ENCODE results near the gene EEF1AKMT2.
"Not testable (repeated sequence)": the region's sequence is repeated elsewhere in the genome, so short reads cannot be mapped to it uniquely, and the experiment has no call there.

The EEF1AKMT2 gene

DNA sequence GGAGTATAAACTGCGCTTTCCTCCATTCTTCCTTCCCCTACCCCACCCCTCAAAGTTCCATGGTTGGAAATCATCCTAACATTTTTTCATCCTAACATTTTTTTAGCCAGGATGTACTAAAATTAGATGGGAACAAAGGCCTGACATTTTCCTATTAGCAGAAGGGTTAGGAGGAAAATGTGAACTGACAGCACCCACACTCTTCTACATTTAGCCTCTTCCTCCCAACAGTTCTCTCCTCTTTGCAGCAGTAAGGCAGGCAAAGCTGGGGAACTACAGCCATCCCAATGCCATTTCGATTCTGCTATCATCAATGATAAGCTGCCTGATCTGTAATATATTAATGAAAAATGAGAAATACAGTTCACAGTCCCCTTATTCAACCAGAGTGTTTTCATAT is 36.1 kb downstream of the EEF1AKMT2 start:
- DNase-seq (ENCODE audit: low read depth), result no peak

GRCh38 chr10:124754227-124754626 is 37.5 kb downstream of the EEF1AKMT2 start:
- DNase-seq (ENCODE audit: low read depth), result no peak

GRCh38 chr10:124748953-124749645 is 42.6 kb downstream of the EEF1AKMT2 start:
- no peak for DNase-seq (ENCODE audit: low read depth)

GRCh38 chr10:124748166-124748565 is 43.5 kb downstream of the EEF1AKMT2 start:
- no peak for DNase-seq (ENCODE audit: low read depth)

GRCh38 chr10:124747745-124748144 is 43.9 kb downstream of the EEF1AKMT2 start:
- DNase-seq (ENCODE audit: low read depth), result no peak

DNA sequence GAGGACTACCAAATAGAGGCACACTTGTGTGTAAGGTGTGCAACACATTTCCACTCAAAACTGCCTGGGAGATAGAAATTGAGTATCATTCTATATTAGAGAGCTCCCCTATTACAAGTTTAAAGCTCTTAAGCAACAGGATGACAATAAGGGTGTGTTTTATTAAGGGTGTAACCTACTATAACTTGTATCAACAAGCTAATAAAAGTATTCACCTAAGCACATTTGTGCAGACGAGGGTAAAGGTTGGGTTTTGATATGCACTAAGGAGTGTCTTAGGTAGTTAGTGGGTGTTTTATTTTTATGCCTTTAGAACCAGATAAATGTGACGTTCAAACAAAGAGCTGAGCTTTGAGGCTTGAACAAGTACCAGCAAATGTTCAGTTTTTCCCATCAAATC is 44.7 kb downstream of the EEF1AKMT2 start:
- DNase-seq (ENCODE audit: low read depth), result no peak

DNA sequence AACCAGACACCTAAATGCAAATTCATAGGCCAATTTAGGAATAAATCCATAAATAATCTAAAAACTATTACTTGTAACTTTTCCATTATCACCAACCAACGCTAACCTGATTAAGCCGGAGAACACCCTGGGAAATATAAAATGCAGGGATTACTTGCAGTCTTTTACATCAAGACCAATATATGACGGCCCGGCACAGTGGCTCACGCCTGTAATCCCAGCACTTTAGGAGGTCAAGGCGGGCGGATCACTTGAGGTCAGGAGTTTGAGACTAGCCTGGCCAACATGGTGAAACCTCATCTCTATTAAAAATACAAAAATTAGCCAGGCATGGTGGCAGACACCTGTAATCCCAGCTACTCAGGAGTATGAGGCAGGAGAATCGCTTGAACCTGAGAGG is 45.2 kb downstream of the EEF1AKMT2 start:
- not testable (repeated sequence) for DNase-seq (ENCODE audit: low read depth)

GRCh38 chr10:124745673-124746072 is 46.0 kb downstream of the EEF1AKMT2 start:
- no peak for DNase-seq (ENCODE audit: low read depth)

GRCh38 chr10:124745252-124745651 is 46.4 kb downstream of the EEF1AKMT2 start:
- DNase-seq (ENCODE audit: low read depth), result no peak

DNA sequence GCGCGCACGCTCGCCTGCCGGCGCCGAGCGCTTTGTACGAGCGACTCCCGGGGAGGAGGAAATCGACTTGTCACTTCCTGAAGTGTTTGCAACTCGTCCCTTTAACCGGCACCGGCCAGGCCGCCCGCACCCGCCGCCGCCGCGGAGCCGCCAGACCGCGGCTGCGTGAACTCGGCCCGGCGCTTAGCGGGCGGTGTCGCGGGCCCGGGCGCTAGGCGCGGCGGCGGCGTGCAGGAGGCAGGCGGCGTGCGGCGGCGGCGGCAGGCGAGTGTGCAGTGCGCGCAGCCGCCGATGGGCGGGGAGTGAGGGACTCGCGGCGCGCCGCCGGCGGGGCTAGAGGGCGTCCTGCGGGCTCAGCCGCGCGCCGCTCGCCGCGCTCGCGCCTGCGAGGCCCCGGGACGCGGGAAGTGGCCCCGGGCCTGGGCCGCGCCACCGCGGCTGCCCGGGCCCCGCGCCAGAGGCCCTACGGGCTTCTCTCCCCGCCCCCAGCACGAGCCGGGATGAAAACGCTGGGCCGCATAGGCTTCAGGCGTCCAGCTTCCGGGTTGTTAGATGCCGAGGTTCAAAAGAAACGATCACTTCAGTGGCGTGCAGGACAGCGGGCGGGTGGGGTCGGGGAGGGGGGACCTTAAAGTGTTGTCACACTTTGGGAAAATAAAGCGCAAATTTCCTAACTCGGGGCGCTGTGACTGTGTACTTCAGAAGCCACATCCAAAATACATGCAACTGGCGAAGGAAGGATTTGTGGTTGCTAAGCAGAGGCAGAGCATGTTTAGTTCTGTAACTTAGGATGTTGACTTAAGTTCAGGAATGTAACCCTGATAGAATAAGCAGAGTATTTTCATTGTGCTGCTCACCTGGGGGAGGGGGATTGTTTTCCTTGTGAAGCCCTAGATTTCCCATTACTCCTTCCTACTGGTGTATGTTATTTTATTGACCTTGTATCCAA is 47.3 kb downstream of the EEF1AKMT2 start, which contains the start of gene FAM53B:
Gene FAM53B, minus strand, starts transcription at position 277 of the 949 bp plus-strand sequence. CDS start 37,665 bp downstream, outside the sequence.
- DNase-seq (ENCODE audit: low read depth), result no peak

- no peak for DNase-seq (ENCODE audit: low read depth)
Observed at GRCh38 chr10:124743191-124744101, 48.2 kb downstream of the EEF1AKMT2 start.

DNA sequence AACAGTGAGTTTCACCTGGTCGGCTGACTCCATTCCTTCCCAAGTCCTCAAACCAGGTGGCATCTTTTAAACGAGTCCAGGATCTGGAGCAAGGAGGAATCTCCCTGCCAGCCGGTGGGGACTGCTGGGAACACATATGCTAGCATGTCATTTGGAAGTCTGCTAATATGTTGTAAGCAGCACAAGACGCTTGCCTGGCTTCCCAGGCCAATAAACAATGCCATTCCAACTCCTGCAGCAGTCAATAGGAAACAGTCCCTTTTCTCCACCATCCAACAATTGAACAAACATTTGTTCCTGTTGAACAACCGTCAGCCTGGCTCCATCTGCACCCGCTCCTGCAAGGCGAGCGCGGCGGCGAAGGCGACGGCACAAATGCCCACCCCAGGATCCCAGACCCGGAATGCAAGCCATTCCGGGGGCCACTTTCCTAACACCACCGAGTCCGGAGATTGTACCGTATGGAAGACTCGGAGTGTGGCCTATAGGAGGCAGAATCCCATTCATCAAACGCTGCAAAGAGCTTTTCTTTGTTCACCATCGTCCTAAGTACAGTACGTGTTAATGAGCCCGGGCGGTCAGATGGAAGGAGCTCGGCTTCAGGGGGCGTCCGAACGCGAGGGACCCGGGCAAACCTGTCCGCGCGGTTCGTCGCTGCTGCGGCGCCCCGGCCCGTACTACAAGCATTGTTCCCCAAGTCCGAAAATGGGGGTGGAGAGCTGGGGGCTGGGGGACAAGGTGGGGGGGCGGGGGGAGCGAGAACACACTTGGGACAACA is 49.1 kb downstream of the EEF1AKMT2 start:
- no peak for DNase-seq (ENCODE audit: low read depth)

DNA sequence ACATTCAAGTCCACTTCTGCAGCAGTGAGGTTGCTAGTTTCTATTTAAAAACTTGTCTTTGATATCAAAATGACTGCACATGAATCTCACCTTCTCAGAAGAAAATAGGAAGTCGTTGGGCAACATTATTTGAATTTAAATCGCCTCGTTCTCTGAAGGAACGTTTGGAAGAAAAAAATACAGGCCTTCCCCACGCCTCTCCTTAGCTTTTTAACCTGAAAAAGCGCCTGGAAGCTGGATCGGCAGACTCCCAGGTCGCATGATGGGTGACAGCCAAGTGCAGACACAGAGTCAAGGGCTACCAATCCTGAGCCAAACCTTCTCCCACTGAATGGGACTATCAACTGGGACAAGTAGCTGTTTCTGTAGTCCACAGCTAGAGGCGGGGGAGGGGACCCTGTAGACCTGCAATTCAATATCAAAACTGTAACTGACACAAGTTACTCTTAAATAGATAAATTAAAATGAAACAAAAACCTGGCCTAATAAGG is 49.7 kb downstream of the EEF1AKMT2 start:
- DNase-seq (ENCODE audit: low read depth), result no peak

DNA sequence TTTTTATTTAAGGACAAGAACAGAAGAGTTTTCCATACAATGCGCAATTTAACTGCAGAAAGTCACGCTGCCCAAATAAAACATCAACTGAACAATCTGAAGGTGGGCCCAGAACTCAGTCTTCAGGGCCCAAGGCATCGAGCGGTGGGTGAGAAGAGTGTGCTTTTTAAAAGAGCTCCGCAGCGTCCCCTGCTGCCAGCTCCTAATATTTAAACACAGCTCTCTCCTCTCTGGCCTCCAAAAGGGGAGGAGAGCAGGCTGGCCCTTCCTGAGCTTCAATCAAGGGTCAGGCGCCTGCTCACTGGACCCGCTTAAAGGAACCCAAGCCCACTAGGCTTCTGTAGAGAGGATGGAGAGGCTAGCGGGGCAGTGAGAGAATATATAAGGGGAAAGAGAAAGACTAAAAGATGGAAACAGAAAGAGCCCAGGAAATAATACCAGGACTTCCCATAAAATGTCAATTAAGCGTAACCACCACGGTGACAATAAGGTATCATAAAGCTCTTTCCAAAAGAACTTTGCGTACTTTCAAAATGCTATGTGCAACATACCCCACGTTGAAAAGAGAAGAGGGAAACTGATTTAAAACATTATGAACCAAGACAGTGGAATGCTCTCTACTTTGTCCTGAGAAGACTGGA is 50.3 kb downstream of the EEF1AKMT2 start:
- no peak for DNase-seq (ENCODE audit: low read depth)

DNA sequence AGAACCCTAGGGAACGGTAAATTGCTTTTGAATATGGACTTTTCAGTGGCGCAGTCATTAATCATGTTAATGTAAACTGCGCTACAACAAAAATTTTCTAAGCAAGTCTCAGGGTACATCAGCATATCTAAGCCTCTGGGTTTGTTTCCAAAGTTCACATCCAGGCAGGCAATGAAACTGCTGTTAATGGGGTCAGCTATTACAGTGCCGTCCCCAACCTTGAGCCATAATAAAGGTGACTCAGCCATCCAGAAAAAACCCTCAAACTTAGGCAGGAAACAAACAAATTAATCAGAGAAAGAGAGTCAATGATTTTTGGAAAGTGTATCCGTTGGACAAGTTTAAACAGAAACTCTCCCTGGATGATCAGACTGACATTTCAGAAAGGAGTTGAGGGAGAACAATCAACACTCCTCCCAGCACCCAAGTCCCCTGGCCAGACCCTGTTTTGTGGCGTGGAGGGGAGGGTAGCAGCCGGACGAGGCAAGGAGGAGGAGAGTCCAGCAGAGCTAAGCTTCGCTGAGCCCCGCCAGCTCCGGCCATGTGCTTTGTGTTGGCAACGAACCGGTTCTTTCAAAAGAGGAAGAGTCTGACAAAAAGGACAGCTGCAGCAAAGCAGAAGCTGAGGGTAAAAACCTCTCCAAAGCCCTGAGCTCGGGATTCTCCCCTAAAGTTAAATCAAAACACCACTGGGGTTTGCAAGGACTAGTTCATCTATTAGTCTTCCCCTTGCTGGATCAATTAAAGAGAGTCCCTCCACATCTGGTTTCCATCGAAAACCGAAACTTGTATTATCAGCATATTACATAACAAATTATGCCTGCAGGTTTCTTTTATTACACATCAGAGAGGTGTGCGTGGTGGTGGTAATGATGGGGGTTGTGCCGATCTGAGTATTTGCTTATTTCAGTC is 51.1 kb downstream of the EEF1AKMT2 start:
- no peak for DNase-seq (ENCODE audit: low read depth)

GRCh38 chr10:124739986-124740368 is 51.7 kb downstream of the EEF1AKMT2 start:
- no peak for DNase-seq (ENCODE audit: low read depth)

DNA sequence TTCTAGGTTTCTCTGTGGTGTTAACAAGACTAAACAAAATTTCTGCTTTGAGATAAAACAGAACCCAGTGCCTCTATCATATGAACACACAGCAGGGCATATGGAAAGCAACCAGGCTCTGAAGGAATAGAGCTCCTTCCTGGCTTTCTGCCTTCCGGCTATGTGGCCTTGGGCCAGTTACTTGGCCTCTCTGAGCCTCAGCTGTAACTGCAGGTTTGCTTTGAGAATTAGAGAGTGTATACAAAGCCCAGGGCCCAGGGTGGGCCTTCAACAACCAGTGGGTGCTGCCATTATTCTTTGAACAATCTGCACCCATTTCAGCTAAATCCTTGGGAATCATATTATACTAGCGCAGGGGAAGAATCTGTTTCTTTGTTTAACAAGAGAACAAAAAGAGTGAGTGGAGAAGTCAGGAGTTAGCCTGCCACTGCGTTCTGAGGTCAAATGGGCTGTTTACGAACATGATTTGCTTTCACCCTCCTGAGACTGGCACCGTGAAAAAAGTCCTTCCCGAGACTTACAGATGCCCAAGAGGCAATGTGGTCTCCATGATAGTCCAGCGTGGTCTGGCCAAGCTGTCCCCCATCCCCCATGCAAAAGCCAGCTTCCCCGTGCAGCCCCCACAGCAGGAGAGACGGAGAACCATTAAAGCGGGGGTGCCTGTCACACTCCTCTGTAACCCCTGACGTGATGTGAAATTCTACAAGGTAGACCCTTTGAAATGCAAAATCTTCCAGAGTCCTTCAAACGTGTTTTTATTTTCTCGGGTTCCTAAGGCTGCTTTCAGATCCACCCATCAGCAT is 52.4 kb downstream of the EEF1AKMT2 start:
- no peak for DNase-seq (ENCODE audit: low read depth)

DNA sequence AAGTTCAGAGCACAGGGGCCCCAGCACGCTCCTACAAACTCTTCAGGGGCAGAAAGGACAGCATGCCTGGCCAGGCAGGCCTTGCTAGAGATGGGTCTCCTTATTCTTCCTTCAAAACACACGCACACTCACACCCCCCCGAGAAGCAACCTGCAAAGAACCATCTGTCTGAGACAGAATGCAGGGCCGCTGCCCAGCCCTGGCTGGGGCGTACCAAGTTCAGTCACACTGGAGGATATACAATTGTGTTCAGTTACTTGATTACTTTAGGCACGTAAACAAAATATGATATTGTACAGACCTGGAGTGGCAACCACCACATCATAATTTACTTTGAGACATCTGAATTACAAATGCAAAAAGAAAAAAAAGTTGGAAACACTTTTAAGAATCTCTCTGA is 53.2 kb downstream of the EEF1AKMT2 start:
- no peak for DNase-seq (ENCODE audit: low read depth)

DNA sequence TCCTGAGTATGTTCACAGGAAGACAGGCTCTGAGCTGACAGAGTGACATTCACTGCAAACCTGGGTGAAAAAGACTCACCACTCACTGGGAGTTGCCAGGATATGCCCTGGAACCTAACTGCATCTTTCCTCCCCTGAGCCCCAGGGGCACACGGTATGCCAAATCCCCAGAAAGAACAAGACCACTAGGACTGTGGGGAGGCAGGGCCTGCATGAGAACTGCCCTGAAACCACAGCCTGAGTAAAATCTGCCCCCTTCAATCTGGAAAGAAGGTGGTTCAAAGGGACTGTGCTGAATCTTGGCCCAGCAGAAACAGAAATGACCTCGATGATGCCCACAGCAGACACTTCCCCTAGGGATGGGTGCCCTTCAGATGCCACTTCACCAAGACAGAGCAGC is 54.0 kb downstream of the EEF1AKMT2 start:
- DNase-seq (ENCODE audit: low read depth), result no peak
